Subcutaneous adipose tissue (tissue), 4 donors: ENCODE data around the gene RPL12. TPM values are rescaled to one million over a fixed set of nuclear protein-coding genes. Genes with fewer than 3 reads are reported as not detected.

Experiments
- CTCF ChIP-seq: fragments of 450-650 bp; IDR thresholded peaks from one replicate; pipeline ENCODE4 v1.5.1; 2016; ENCODE audit warnings: low read depth, mild to moderate bottlenecking, control low read depth, antibody characterized with exemption, moderate library complexity
- total RNA-seq, 4 donors: library from RNA; depleted of rRNA; stranded (reverse); fragments of >200 nt; gene quantifications; one replicate each; pipeline ENCODE4 v1.1.0, GENCODE V29; 2016

RPL12 gene
- total RNA-seq, 4 donors from 2014 or later: 1,869 to 2,956 (median 2,710) TPM

GRCh38 chr9:127467621-127468020, 16.4 kb upstream of the RPL12 start:
- TF ChIP-seq CTCF: no peak

GRCh38 chr9:127463911-127464310, 12.7 kb upstream of the RPL12 start:
- no peak for TF ChIP-seq CTCF

- no peak for TF ChIP-seq CTCF
These were observed 12.2 kb upstream of the RPL12 start for GRCh38 chr9:127463382-127463781.

GRCh38 chr9:127458921-127459320, 7.7 kb upstream of the RPL12 start:
- TF ChIP-seq CTCF: no peak

DNA sequence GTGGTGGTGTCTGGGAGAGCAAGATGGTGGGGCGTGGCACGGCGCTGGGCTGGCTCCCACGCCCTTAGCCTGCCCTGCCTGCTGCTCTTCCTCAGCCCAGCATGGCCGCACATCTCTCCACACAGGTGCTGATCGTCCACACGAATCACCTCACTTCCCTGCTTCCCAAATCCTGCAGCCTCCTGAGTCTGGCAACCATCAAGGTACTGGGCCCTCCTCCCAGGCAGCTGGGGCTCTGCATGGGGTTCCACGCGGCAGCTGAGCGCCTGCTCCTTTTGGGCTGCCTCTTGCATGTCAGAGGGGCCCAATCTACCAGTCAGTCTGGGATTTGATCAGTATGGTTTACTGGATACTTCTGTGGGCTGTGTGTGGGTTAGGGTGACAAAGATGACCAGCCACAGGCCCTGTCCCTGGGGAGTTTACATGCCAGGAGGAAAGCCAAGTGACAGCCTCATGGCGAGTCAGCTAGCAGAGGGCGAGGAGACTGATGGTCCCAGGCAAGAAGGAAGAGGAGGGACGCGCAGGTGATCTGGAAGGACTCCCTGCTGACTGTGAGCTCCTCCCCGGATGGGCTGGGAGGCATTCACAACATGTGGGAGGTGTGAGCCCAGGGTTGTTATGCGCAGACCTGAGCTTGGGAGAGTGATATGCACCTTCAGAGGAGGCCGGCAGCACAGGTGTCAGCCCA, 6.1 kb upstream of the RPL12 start:
- TF ChIP-seq CTCF: no peak

DNA sequence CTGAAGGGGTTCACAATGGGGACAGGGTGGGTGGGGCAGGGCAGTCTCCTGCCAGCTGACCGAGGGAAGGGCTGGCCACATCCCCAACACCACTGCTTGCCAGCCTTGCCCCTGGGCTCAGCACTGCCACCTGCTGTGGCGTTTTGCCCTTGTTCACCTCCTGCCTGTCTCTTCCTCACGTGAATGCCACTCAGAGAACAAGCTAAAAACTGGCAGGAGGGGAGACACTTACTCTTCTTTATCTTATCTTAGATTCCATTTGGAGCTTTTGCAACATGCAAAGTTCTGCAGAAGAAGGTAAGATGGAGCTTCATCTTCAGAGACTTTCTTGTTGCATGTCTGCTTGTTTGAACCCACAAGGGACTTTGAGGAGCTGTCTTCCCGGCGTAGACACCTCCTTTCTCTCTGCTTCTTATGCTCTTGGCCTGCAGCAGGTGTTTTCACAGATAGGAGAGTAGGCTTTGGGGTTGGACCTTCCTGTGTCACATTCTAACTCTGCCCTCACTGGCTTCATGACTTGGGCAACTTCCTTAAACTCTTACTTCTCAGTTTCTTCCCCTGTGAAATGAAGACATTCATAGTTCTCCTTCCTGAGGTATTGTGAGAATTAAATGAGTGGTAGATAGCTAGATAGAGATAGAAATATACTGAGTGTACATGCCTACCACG, 4.3 kb upstream of the RPL12 start:
- TF ChIP-seq CTCF: no peak

DNA sequence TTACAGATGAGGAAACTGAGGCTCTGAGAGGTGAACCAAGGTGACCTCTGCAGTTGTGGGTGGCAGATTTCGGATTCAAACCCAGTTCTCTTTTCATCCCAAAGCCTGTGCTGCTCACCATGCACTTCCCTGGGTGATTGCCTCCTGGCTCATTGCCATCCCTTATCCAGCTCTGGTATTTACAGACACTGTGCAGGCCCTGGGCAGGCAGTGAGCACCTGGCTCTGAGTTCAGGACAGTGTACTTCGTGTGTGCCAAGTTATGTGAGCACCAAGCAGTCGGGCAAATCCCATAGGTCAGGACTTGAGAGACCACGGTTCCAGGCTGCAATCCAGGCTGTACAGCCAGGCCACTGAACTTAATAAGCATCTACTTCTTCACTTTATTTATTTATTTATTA, 1.5 kb upstream of the RPL12 start:
- TF ChIP-seq CTCF: no peak
